Neural progenitor cell (in vitro differentiated cells): ENCODE data around the gene NEB. TPM values are rescaled to one million over a fixed set of nuclear protein-coding genes. Genes with fewer than 3 reads are reported as not detected.

Source experiments
- DNase-seq: peaks from one replicate; pipeline ENCODE4 v3.0.0-alpha.2; 2016; ENCODE audit warnings: low spot score
- H2AFZ ChIP-seq: fragments of 200-600 bp; sonication (generic); replicated peaks from 2 replicates; pipeline ENCODE4 v1.6.1; 2016; ENCODE audit warnings: antibody characterized with exemption
- H3F3A ChIP-seq: fragments of 200-600 bp; sonication (generic); 2 replicates; pipeline ENCODE4 v1.6.1; 2016; ENCODE audit warnings: antibody characterized with exemption, low read depth
- H3K27ac ChIP-seq: fragments of 200-600 bp; sonication (generic); 2 replicates; pipeline ENCODE4 v1.5.1; 2016; ENCODE audit warnings: mild to moderate bottlenecking
- H3K27me3 ChIP-seq: fragments of 200-600 bp; sonication (generic); 2 replicates; pipeline ENCODE4 v1.6.1; 2016; ENCODE audit warnings: mild to moderate bottlenecking, moderate library complexity
- H3K36me3 ChIP-seq: fragments of 200-600 bp; sonication (generic); 2 replicates; pipeline ENCODE4 v1.5.1; 2016
- H3K4me1 ChIP-seq: fragments of 200-600 bp; sonication (generic); 2 replicates; pipeline ENCODE4 v1.6.1; 2016; ENCODE audit warnings: mixed run types
- H3K4me2 ChIP-seq: fragments of 200-600 bp; sonication (generic); 2 replicates; pipeline ENCODE4 v1.6.1; 2016
- H3K4me3 ChIP-seq: fragments of 200-600 bp; sonication (generic); 2 replicates; pipeline ENCODE4 v1.5.1; 2016
- H3K79me2 ChIP-seq: fragments of 200-600 bp; sonication (generic); 2 replicates; pipeline ENCODE4 v1.6.1; 2016; ENCODE audit warnings: low read depth
- H3K9ac ChIP-seq: fragments of 200-600 bp; sonication (generic); 2 replicates; pipeline ENCODE4 v1.6.1; 2016
- H3K9me3 ChIP-seq: fragments of 200-600 bp; sonication (generic); 2 replicates; pipeline ENCODE4 v1.5.1; 2016; ENCODE audit warnings: low read depth
- H4K20me1 ChIP-seq: fragments of 200-600 bp; sonication (generic); 2 replicates; pipeline ENCODE4 v1.6.1; 2016; ENCODE audit warnings: low read depth
- H3K27ac Mint-ChIP-seq: 3 replicates; pipeline ENCODE4 v1.8.0; 2021; ENCODE audit warnings: mixed read lengths
- H3K27me3 Mint-ChIP-seq: 2 replicates; pipeline ENCODE4 v1.8.0; 2022; ENCODE audit warnings: low read depth, mild to moderate bottlenecking, inconsistent platforms, moderate library complexity, mixed read lengths; ENCODE audit not compliant: insufficient read depth
- H3K36me3 Mint-ChIP-seq: 3 replicates; pipeline ENCODE4 v1.8.0; 2021; ENCODE audit warnings: mixed read lengths
- H3K4me1 Mint-ChIP-seq: 3 replicates; pipeline ENCODE4 v1.8.0; 2021; ENCODE audit warnings: mixed read lengths
- H3K4me3 Mint-ChIP-seq: 3 replicates; pipeline ENCODE4 v1.8.0; 2021; ENCODE audit warnings: mild to moderate bottlenecking, moderate library complexity, mixed read lengths
- H3K9me3 Mint-ChIP-seq: 3 replicates; pipeline ENCODE4 v1.8.0; 2020; ENCODE audit warnings: mixed read lengths
- EZH2 ChIP-seq: fragments of 200-600 bp; sonication (generic); IDR thresholded peaks from 2 replicates; pipeline ENCODE4 v1.6.1; 2017; ENCODE audit warnings: antibody characterized with exemption, mild to moderate bottlenecking, moderate library complexity
- EZH2phosphoT487 ChIP-seq: fragments of 200-600 bp; sonication (generic); IDR thresholded peaks from 2 replicates; pipeline ENCODE4 v1.6.1; 2017; ENCODE audit warnings: antibody characterized with exemption
- total RNA-seq: library from RNA; depleted of rRNA; stranded (reverse); fragments of >200 nt; gene quantifications from 2 replicates; pipeline ENCODE4 v1.2.3, GENCODE V29; 2015; ENCODE audit warnings: low replicate concordance
- TF ChIP-seq, protein P1 (sequence below): fragments of 200-600 bp; sonication (generic); IDR thresholded peaks from 2 replicates; pipeline ENCODE4 v1.5.1; 2017; ENCODE audit warnings: antibody characterized with exemption, mild to moderate bottlenecking

NEB gene
- total RNA-seq, 1 donor from 2014 or later = 0.49 TPM

- DNase-seq = no peak
- Histone ChIP-seq H3K27ac (no peak overlapping the region), H3K9me3 (no peaks in the 10 kb centered on the region), H2AFZ (no peak overlapping the region), H4K20me1 (no peaks in the 10 kb centered on the region), H3K9ac (no peak overlapping the region), H3K36me3 (no peaks in the 10 kb centered on the region), H3K79me2 (no peaks in the 10 kb centered on the region), H3K27me3 (no peaks in the 10 kb centered on the region), H3K4me1 (no peaks in the 10 kb centered on the region), H3K4me3 (no peak overlapping the region), H3F3A (no peaks in the 10 kb centered on the region), H3K4me2 (no peak overlapping the region)
- TF ChIP-seq, protein P1, sequence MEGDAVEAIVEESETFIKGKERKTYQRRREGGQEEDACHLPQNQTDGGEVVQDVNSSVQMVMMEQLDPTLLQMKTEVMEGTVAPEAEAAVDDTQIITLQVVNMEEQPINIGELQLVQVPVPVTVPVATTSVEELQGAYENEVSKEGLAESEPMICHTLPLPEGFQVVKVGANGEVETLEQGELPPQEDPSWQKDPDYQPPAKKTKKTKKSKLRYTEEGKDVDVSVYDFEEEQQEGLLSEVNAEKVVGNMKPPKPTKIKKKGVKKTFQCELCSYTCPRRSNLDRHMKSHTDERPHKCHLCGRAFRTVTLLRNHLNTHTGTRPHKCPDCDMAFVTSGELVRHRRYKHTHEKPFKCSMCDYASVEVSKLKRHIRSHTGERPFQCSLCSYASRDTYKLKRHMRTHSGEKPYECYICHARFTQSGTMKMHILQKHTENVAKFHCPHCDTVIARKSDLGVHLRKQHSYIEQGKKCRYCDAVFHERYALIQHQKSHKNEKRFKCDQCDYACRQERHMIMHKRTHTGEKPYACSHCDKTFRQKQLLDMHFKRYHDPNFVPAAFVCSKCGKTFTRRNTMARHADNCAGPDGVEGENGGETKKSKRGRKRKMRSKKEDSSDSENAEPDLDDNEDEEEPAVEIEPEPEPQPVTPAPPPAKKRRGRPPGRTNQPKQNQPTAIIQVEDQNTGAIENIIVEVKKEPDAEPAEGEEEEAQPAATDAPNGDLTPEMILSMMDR = no peak
- no peak for TF ChIP-seq EZH2phosphoT487
- TF ChIP-seq EZH2 = no peak
- no peaks in the 10 kb centered on the region for H3K27me3 Mint-ChIP-seq
- no peaks in the 10 kb centered on the region for H3K9me3 Mint-ChIP-seq
- no peak overlapping the region for H3K4me3 Mint-ChIP-seq
- no peak overlapping the region for H3K27ac Mint-ChIP-seq
- H3K36me3 Mint-ChIP-seq = no peaks in the 10 kb centered on the region
- H3K4me1 Mint-ChIP-seq = no peaks in the 10 kb centered on the region
Measured at GRCh38 chr2:151721161-151721560, 13.1 kb downstream of the NEB start.

DNA sequence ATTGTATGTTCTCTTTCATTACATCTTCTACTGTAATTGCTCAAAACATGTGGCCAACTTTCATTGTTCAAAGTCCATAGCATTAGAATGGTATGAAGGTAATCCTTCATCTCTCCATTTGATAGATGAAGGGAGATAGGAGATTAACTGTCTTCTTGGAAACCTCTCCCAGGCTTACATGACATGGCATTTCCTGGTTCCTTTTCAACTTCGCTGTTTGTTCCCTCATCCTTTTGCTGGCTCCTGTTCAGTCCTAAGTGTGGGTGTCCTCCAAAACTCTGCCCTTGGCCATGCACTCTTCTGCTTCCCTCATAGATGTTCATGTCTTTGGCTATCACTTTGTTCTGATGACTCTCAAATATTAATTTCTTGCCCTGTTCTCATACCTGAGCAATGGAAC, 13.8 kb downstream of the NEB start:
- Histone ChIP-seq H3K4me3 (no peak overlapping the region), H3K9ac (no peak overlapping the region), H3K4me1 (no peaks in the 10 kb centered on the region), H3F3A (no peaks in the 10 kb centered on the region), H3K79me2 (no peaks in the 10 kb centered on the region), H3K27ac (no peak overlapping the region), H3K9me3 (no peaks in the 10 kb centered on the region), H3K4me2 (no peak overlapping the region), H3K36me3 (no peaks in the 10 kb centered on the region), H2AFZ (no peak overlapping the region), H3K27me3 (no peaks in the 10 kb centered on the region), H4K20me1 (no peaks in the 10 kb centered on the region)
- Mint-ChIP-seq H3K27ac (no peak overlapping the region), H3K4me1 (no peaks in the 10 kb centered on the region), H3K36me3 (no peaks in the 10 kb centered on the region), H3K27me3 (no peaks in the 10 kb centered on the region), H3K9me3 (no peaks in the 10 kb centered on the region), H3K4me3 (no peak overlapping the region)
- TF ChIP-seq EZH2phosphoT487 (no peak), EZH2 (no peak)
- TF ChIP-seq, protein P1 = no peak
- DNase-seq = no peak

DNA sequence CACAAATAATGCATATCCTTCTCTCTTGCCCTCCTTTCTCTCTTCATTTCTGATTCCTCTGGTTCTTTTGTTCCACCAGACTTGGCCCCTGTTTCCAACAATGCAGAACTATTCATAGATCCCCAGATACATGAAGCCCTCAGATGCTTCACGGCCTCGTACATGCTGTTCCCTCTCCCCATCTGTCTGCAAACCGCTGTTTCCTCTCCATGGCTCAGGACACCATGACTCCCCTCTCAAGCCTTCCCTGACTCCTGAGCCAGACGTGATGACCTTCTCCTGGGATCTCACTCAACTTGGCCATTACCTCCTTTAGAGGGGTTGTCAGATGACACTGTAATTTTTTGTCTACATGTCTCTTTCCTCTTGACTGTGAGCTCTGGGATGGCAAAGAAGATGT, 15.5 kb downstream of the NEB start:
- H3K27ac ChIP-seq = no peak overlapping the region
- no peaks in the 10 kb centered on the region for H3K9me3 ChIP-seq
- DNase-seq = no peak
- H4K20me1 ChIP-seq = no peaks in the 10 kb centered on the region
- H3K4me2 ChIP-seq = no peak overlapping the region
- peaks cover under 1% of the 10 kb centered on the region for H3K4me1 ChIP-seq
- H3K4me3 Mint-ChIP-seq = no peak overlapping the region
- H3K9ac ChIP-seq = no peak overlapping the region
- no peaks in the 10 kb centered on the region for H3K36me3 Mint-ChIP-seq
- H3K79me2 ChIP-seq = no peaks in the 10 kb centered on the region
- TF ChIP-seq, protein P1 = no peak
- TF ChIP-seq EZH2 (no peak), EZH2phosphoT487 (no peak)
- no peak overlapping the region for H2AFZ ChIP-seq
- no peak overlapping the region for H3K4me3 ChIP-seq
- H3K4me1 Mint-ChIP-seq = no peaks in the 10 kb centered on the region
- no peaks in the 10 kb centered on the region for H3K9me3 Mint-ChIP-seq
- no peaks in the 10 kb centered on the region for H3F3A ChIP-seq
- no peaks in the 10 kb centered on the region for H3K36me3 ChIP-seq
- H3K27me3 ChIP-seq = no peaks in the 10 kb centered on the region
- H3K27ac Mint-ChIP-seq = no peak overlapping the region
- H3K27me3 Mint-ChIP-seq = peaks cover 4% of the 10 kb centered on the region

GRCh38 chr2:151718247-151718646, 16.0 kb downstream of the NEB start:
- H3K27ac Mint-ChIP-seq = no peak overlapping the region
- H3K9me3 Mint-ChIP-seq = no peaks in the 10 kb centered on the region
- no peak overlapping the region for H3K4me3 ChIP-seq
- H3K4me1 Mint-ChIP-seq = peaks cover 3% of the 10 kb centered on the region
- H4K20me1 ChIP-seq = no peaks in the 10 kb centered on the region
- no peak for DNase-seq
- H3K4me2 ChIP-seq = no peak overlapping the region
- no peak overlapping the region for H2AFZ ChIP-seq
- H3K4me3 Mint-ChIP-seq = no peak overlapping the region
- H3K27me3 Mint-ChIP-seq = peaks cover 4% of the 10 kb centered on the region
- H3K36me3 ChIP-seq = no peaks in the 10 kb centered on the region
- no peaks in the 10 kb centered on the region for H3K9me3 ChIP-seq
- no peaks in the 10 kb centered on the region for H3K79me2 ChIP-seq
- H3K4me1 ChIP-seq = peaks cover 6% of the 10 kb centered on the region
- no peaks in the 10 kb centered on the region for H3F3A ChIP-seq
- no peak for TF ChIP-seq EZH2
- TF ChIP-seq, protein P1 = no peak
- no peak for TF ChIP-seq EZH2phosphoT487
- H3K9ac ChIP-seq = no peak overlapping the region
- no peaks in the 10 kb centered on the region for H3K36me3 Mint-ChIP-seq
- no peak overlapping the region for H3K27ac ChIP-seq
- H3K27me3 ChIP-seq = no peaks in the 10 kb centered on the region
